MM.1S (cell line): ENCODE results near the gene CCDC158.
A peak's percentile ranks its signal among the peaks of the same experiment; 100 is the strongest.

Experiments
- DNase-seq: peaks from one replicate; pipeline ENCODE4 v3.0.0-alpha.2; 2015
- H2AFZ ChIP-seq: fragments of 300-600 bp; sonication (generic); 2 replicates; pipeline ENCODE4 v1.6.0; 2016; ENCODE audit warnings: antibody characterized with exemption, low read length
- H3F3A ChIP-seq: fragments of 300-600 bp; sonication (generic); 2 replicates; pipeline ENCODE4 v1.6.1; 2016; ENCODE audit warnings: mild to moderate bottlenecking, antibody characterized with exemption, low read length, moderate library complexity, mixed read lengths; ENCODE audit not compliant: insufficient read depth
- H3K27ac ChIP-seq: fragments of 300-600 bp; sonication (generic); 2 replicates; pipeline ENCODE4 v1.5.1; 2016; ENCODE audit warnings: mild to moderate bottlenecking, low read length
- H3K27me3 ChIP-seq: fragments of 300-600 bp; sonication (generic); replicated peaks from 2 replicates; pipeline ENCODE4 v1.6.0; 2016; ENCODE audit warnings: low read length; ENCODE audit not compliant: insufficient read depth
- H3K36me3 ChIP-seq: fragments of 300-600 bp; sonication (generic); replicated peaks from 2 replicates; pipeline ENCODE4 v1.6.1; 2016; ENCODE audit warnings: mild to moderate bottlenecking, low read length, mixed read lengths; ENCODE audit not compliant: insufficient read depth
- H3K4me1 ChIP-seq: fragments of 300-600 bp; sonication (generic); 2 replicates; pipeline ENCODE4 v1.6.1; 2016; ENCODE audit warnings: low read length, mixed read lengths
- H3K4me2 ChIP-seq: fragments of 300-600 bp; sonication (generic); 2 replicates; pipeline ENCODE4 v1.6.0; 2016; ENCODE audit warnings: low read depth, low read length
- H3K4me3 ChIP-seq: fragments of 300-600 bp; sonication (generic); 2 replicates; pipeline ENCODE4 v1.5.1; 2016; ENCODE audit warnings: low read length, mixed read lengths
- H3K79me2 ChIP-seq: fragments of 300-600 bp; sonication (generic); 2 replicates; pipeline ENCODE4 v1.6.1; 2016; ENCODE audit warnings: mixed run types, low read length, mixed read lengths
- H3K9ac ChIP-seq: fragments of 300-600 bp; sonication (generic); 2 replicates; pipeline ENCODE4 v1.6.1; 2016; ENCODE audit warnings: low read length, mixed read lengths
- H3K9me2 ChIP-seq: fragments of 300-600 bp; sonication (generic); replicated peaks from 2 replicates; pipeline ENCODE4 v1.6.1; 2016; ENCODE audit warnings: mild to moderate bottlenecking, low read length, mixed read lengths; ENCODE audit not compliant: insufficient read depth
- H3K9me3 ChIP-seq: fragments of 300-600 bp; sonication (generic); replicated peaks from 2 replicates; pipeline ENCODE4 v1.6.1; 2016; ENCODE audit warnings: mild to moderate bottlenecking, low read length, mixed read lengths; ENCODE audit not compliant: insufficient read depth
- H4K20me1 ChIP-seq: fragments of 300-600 bp; sonication (generic); 2 replicates; pipeline ENCODE4 v1.6.1; 2016; ENCODE audit warnings: mild to moderate bottlenecking, low read length, moderate library complexity, mixed read lengths; ENCODE audit not compliant: insufficient read depth
- EZH2 ChIP-seq: fragments of 300-600 bp; sonication (generic); optimal IDR thresholded peaks from 2 replicates; pipeline ENCODE3; 2017; ENCODE audit warnings: low read depth, mild to moderate bottlenecking, antibody characterized with exemption, low read length, mixed read lengths
- EZH2phosphoT487 ChIP-seq: fragments of 300-600 bp; sonication (generic); IDR thresholded peaks from 2 replicates; pipeline ENCODE4 v1.6.1; 2018; ENCODE audit warnings: antibody characterized with exemption, low read length
- TF ChIP-seq, protein P1 (sequence below): fragments of 300-600 bp; sonication (generic); IDR thresholded peaks from 2 replicates; pipeline ENCODE4 v1.5.1; 2016; ENCODE audit warnings: antibody characterized with exemption, low read length, mixed read lengths

Gene CCDC158

DNA sequence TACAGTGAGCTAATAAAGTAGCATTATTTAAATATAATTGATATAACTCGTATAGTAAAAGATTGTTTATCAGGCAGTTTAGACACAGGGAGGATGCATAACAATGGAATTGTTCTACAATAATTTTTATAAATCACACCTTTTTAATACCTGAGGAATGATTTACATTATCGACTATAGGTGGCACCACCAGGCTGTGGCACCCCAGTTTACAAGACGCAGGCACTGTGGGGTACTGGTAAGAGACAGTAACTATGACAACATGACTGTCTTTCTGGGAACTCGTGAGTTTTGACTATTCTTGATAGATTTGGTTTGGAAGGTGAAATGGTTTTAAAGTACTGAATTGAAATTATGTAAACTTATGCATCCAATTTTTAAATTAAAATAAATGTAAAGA is 141.5 kb downstream of the CCDC158 start:
- H4K20me1 ChIP-seq = no peaks in the 10 kb centered on the region
- H3F3A ChIP-seq = no peaks in the 10 kb centered on the region
- peak; percentile 40 for DNase-seq
- no peak overlapping the region for H3K4me2 ChIP-seq
- no peaks in the 10 kb centered on the region for H3K79me2 ChIP-seq
- no peaks in the 10 kb centered on the region for H3K4me1 ChIP-seq
- no peak overlapping the region for H3K4me3 ChIP-seq
- H3K9ac ChIP-seq = no peak overlapping the region
- H3K36me3 ChIP-seq = no peaks in the 10 kb centered on the region
- no peaks in the 10 kb centered on the region for H3K27me3 ChIP-seq
- H3K9me3 ChIP-seq = no peaks in the 10 kb centered on the region
- TF ChIP-seq, protein P1, sequence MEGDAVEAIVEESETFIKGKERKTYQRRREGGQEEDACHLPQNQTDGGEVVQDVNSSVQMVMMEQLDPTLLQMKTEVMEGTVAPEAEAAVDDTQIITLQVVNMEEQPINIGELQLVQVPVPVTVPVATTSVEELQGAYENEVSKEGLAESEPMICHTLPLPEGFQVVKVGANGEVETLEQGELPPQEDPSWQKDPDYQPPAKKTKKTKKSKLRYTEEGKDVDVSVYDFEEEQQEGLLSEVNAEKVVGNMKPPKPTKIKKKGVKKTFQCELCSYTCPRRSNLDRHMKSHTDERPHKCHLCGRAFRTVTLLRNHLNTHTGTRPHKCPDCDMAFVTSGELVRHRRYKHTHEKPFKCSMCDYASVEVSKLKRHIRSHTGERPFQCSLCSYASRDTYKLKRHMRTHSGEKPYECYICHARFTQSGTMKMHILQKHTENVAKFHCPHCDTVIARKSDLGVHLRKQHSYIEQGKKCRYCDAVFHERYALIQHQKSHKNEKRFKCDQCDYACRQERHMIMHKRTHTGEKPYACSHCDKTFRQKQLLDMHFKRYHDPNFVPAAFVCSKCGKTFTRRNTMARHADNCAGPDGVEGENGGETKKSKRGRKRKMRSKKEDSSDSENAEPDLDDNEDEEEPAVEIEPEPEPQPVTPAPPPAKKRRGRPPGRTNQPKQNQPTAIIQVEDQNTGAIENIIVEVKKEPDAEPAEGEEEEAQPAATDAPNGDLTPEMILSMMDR = peak; percentile 44
- TF ChIP-seq EZH2 = no peak
- no peaks in the 10 kb centered on the region for H3K9me2 ChIP-seq
- H3K27ac ChIP-seq = no peak overlapping the region
- no peak overlapping the region for H2AFZ ChIP-seq

DNA sequence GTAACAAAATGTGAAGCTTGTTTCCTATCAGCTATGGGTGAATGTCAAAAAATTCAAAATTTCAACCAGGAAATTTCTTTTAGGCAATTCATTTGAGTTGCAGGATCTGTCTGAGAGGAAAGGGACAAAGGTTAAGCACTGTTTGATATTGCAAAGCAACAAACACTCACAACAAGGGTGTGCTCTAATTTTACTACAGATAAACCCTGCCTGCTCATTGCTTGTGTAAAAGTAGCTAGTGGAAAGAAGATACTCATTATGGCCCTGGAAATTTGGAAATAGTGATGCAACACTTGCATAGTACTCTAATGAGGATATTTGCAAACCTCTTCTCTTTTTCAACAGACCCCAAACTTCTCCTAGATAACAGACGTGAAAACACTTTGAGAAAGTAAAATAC is 142.4 kb downstream of the CCDC158 start:
- no peaks in the 10 kb centered on the region for H3K79me2 ChIP-seq
- H3K9me2 ChIP-seq = no peaks in the 10 kb centered on the region
- TF ChIP-seq EZH2 (no peak), EZH2phosphoT487 (no peak)
- TF ChIP-seq, protein P1 = no peak
- H4K20me1 ChIP-seq = no peaks in the 10 kb centered on the region
- no peaks in the 10 kb centered on the region for H3K4me1 ChIP-seq
- no peak overlapping the region for H3K9ac ChIP-seq
- no peaks in the 10 kb centered on the region for H3K9me3 ChIP-seq
- no peak overlapping the region for H3K4me2 ChIP-seq
- H3K4me3 ChIP-seq = no peak overlapping the region
- H2AFZ ChIP-seq = no peak overlapping the region
- no peaks in the 10 kb centered on the region for H3K27me3 ChIP-seq
- H3K27ac ChIP-seq = no peak overlapping the region
- no peaks in the 10 kb centered on the region for H3F3A ChIP-seq
- no peaks in the 10 kb centered on the region for H3K36me3 ChIP-seq
- DNase-seq = no peak

DNA sequence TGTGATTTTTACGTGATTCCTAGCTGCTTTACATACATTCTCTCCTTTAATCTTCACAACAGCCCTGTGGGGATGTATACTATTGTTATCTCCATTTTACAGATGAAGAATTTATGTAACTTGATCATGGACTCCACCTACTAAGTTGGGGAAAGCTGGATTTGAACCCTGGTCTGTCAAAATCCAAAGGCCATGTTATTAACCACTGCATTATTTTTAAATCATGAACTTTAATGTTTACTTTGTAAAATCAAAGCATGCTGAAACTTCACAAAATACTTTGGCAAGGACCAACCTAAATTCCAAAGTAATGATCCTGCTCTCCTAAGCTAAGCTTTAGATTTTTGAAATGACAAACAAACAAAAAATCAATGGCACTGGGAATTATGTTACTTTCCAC is 143.3 kb downstream of the CCDC158 start:
- DNase-seq = no peak
- Histone ChIP-seq H3K27ac (no peak overlapping the region), H3K4me3 (no peak overlapping the region), H3K36me3 (no peaks in the 10 kb centered on the region), H3K4me1 (no peaks in the 10 kb centered on the region), H3K4me2 (no peak overlapping the region), H3K27me3 (no peaks in the 10 kb centered on the region), H3K9me3 (no peaks in the 10 kb centered on the region), H3K79me2 (no peaks in the 10 kb centered on the region), H4K20me1 (no peaks in the 10 kb centered on the region), H2AFZ (no peak overlapping the region), H3K9ac (no peak overlapping the region), H3K9me2 (no peaks in the 10 kb centered on the region), H3F3A (no peaks in the 10 kb centered on the region)
- TF ChIP-seq EZH2 (no peak), EZH2phosphoT487 (no peak)
- TF ChIP-seq, protein P1 = no peak

DNA sequence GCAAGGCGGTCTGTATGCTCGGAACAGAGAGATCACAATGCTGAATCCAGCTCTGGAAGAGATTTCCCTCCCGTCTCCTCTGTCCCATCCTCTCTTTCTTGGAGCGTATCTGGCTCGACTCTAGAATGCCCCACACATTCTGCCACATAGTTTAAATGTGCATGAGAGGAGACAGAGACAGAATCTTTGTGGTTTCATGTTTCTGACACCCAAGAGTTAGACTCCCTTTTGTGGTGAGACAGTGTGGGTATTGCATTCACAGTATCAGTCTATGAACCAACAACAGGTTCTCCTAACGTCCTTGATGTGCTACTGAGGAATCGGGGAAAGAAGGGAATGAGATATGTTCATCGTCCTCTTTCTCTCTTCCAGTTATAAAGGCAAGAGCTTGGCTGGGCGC is 144.1 kb downstream of the CCDC158 start:
- DNase-seq = no peak
- H3K9me2 ChIP-seq = no peaks in the 10 kb centered on the region
- no peaks in the 10 kb centered on the region for H3K4me1 ChIP-seq
- H3K4me3 ChIP-seq = no peak overlapping the region
- no peaks in the 10 kb centered on the region for H3K36me3 ChIP-seq
- no peak overlapping the region for H3K4me2 ChIP-seq
- no peaks in the 10 kb centered on the region for H4K20me1 ChIP-seq
- H3K9me3 ChIP-seq = no peaks in the 10 kb centered on the region
- H3K9ac ChIP-seq = no peak overlapping the region
- TF ChIP-seq EZH2phosphoT487 = no peak
- TF ChIP-seq EZH2 = no peak
- TF ChIP-seq, protein P1 = no peak
- H3F3A ChIP-seq = no peaks in the 10 kb centered on the region
- H3K79me2 ChIP-seq = no peaks in the 10 kb centered on the region
- no peak overlapping the region for H2AFZ ChIP-seq
- H3K27ac ChIP-seq = no peak overlapping the region
- no peaks in the 10 kb centered on the region for H3K27me3 ChIP-seq
